B cell (primary cell): ENCODE measurements around the gene SGCD. TPM values are rescaled to one million over a fixed set of nuclear protein-coding genes. Genes with fewer than 3 reads are reported as not detected.

ENCODE experiments used
- ATAC-seq: fragments of 200-7000 bp; cut with Tn5 transposase; one replicate; pipeline ENCODE4 v1.10.0; 2021; ENCODE audit warnings: low read depth, mild to moderate bottlenecking, moderate number of reproducible peaks, moderate library complexity
- CTCF ChIA-PET: fragments of 350-600 bp; sonication (Branson Sonifier 250); formaldehyde crosslinking; loops from one replicate; lab custom pipeline; 2021; ENCODE audit warnings: antibody characterized with exemption, inconsistent platforms; lab: Charles Lee
- POLR2A ChIA-PET: fragments of 350-600 bp; sonication (Branson Sonifier 250); formaldehyde crosslinking; loops from one replicate; lab custom pipeline; 2021; ENCODE audit warnings: antibody characterized with exemption; lab: Charles Lee
- DNase-seq: peaks from one replicate; pipeline ENCODE4 v3.0.0; 2013
- H2AFZ ChIP-seq: 2 replicates; pipeline ENCODE4 v1.6.1; 2012; ENCODE audit warnings: mild to moderate bottlenecking, low read depth, low read length; ENCODE audit not compliant: insufficient read depth, poor library complexity, severe bottlenecking
- H3K27ac ChIP-seq, 2 donors: 1 replicate in 1 of 2; 2 replicates in 1 of 2; pipeline ENCODE4 v1.5.1; 2012 to 2013; ENCODE audit warnings: low read length in 2 of 2, mild to moderate bottlenecking in 2 of 2, moderate library complexity in 1 of 2
- H3K27me3 ChIP-seq, 4 experiments: fragments of 200-600 bp in 1 of 4; sonication (generic) in 1 of 4; replicated peaks in 1 of 4; 1 replicate in 2 of 4; 2 replicates in 2 of 4; pipeline versions ENCODE4 v1.6.1 to v1.7.0; 2013 to 2016; ENCODE audit warnings: low read length in 3 of 4, mild to moderate bottlenecking in 2 of 4, mixed read lengths in 1 of 4, moderate library complexity in 1 of 4; ENCODE audit not compliant: insufficient read depth in 4 of 4, control insufficient read depth in 3 of 4; ENCODE audit errors: control extremely low read depth in 1 of 4
- H3K36me3 ChIP-seq, 2 experiments: replicated peaks in 1 of 2; 1 replicate in 1 of 2; 2 replicates in 1 of 2; pipeline versions ENCODE4 v1.6.1 to v1.7.1; 2013; ENCODE audit warnings: low read length in 1 of 2; ENCODE audit not compliant: insufficient read depth in 2 of 2, control insufficient read depth in 1 of 2; ENCODE audit errors: control extremely low read depth in 1 of 2, extremely low read depth in 1 of 2
- H3K4me1 ChIP-seq, 2 donors: fragments of 200-600 bp in 1 of 2; sonication (generic) in 1 of 2; 1 replicate in 1 of 2; 2 replicates in 1 of 2; pipeline versions ENCODE4 v1.5.1 to v1.6.1; 2013 to 2017; ENCODE audit warnings: low read length in 2 of 2; ENCODE audit not compliant: control insufficient read depth in 2 of 2, insufficient read depth in 2 of 2
- H3K4me2 ChIP-seq: replicated peaks from 2 replicates; pipeline ENCODE3; 2012; ENCODE audit warnings: mild to moderate bottlenecking, low read depth, low read length; ENCODE audit not compliant: poor library complexity, severe bottlenecking
- H3K4me3 ChIP-seq, 5 experiments: fragments of 200-600 bp in 1 of 5; sonication (generic) in 1 of 5; 1 replicate in 3 of 5; 2 replicates in 2 of 5; pipeline versions ENCODE4 v1.5.1 to v1.7.0; 2011 to 2016; ENCODE audit warnings: low read length in 4 of 5, mild to moderate bottlenecking in 4 of 5, low read depth in 2 of 5, control low read depth in 1 of 5, moderate library complexity in 1 of 5; ENCODE audit not compliant: insufficient read depth in 1 of 5; ENCODE audit errors: control extremely low read depth in 1 of 5, extremely low read depth in 1 of 5
- H3K79me2 ChIP-seq: fragments of 200-600 bp; sonication (generic); one replicate; pipeline ENCODE4 v1.6.0; 2016; ENCODE audit warnings: low read length; ENCODE audit not compliant: control insufficient read depth, insufficient read depth
- H3K9ac ChIP-seq: fragments of 200-600 bp; sonication (generic); 2 replicates; pipeline ENCODE4 v1.6.1; 2017; ENCODE audit warnings: mild to moderate bottlenecking, low read length, moderate library complexity
- H3K9me3 ChIP-seq, 3 donors: one replicate each; pipeline versions ENCODE4 v1.6.1 to v1.7.1; 2013; ENCODE audit warnings: low read length in 2 of 3; ENCODE audit not compliant: control insufficient read depth in 2 of 3, insufficient read depth in 1 of 3; ENCODE audit errors: control extremely low read depth in 1 of 3
- H4K20me1 ChIP-seq: 2 replicates; pipeline ENCODE4 v1.6.0; 2012; ENCODE audit warnings: mild to moderate bottlenecking, low read length; ENCODE audit not compliant: insufficient read depth, control insufficient read depth, poor library complexity, severe bottlenecking
- H3K27ac Mint-ChIP-seq: one replicate; pipeline ENCODE4 v1.8.0; 2021; ENCODE audit warnings: mixed read lengths
- H3K27me3 Mint-ChIP-seq: one replicate; pipeline ENCODE4 v1.8.0; 2021; ENCODE audit warnings: mixed read lengths
- H3K4me1 Mint-ChIP-seq: one replicate; pipeline ENCODE4 v1.8.0; 2021; ENCODE audit warnings: mixed read lengths
- H3K4me3 Mint-ChIP-seq: one replicate; pipeline ENCODE4 v1.8.0; 2021; ENCODE audit warnings: mixed read lengths
- H3K9me3 Mint-ChIP-seq: one replicate; pipeline ENCODE4 v1.8.0; 2022; ENCODE audit warnings: mixed read lengths; ENCODE audit not compliant: insufficient read depth
- EZH2 ChIP-seq: IDR thresholded peaks from 2 replicates; pipeline ENCODE4 v1.6.1; 2012; ENCODE audit warnings: borderline replicate concordance, low read depth, mild to moderate bottlenecking, moderate library complexity, low read length; ENCODE audit not compliant: insufficient read depth, poor library complexity, severe bottlenecking
- WGBS: methylation state at CpG from one replicate; pipeline ENCODE4 v1.1.5; 2013; ENCODE audit warnings: missing lambda C conversion rate; ENCODE audit not compliant: insufficient coverage; 5-methylcytosine and 5-hydroxymethylcytosine counted together
- intact Hi-C: fragments of 100-400 bp; cut with micrococcal nuclease; formaldehyde crosslinking; loops from one replicate; pipeline ENCODE4 v1.10.0; 2022
- polyA plus RNA-seq: library from polyadenylated mRNA; depleted of rRNA; stranded (reverse); fragments of >200 nt; gene quantifications from 2 replicates; pipeline ENCODE4 v1.2.3, GENCODE V29; 2012
- total RNA-seq, 2 donors: library from RNA; stranded (reverse); fragments of 120-200 nt in 1 of 2; gene quantifications; 1 replicate in 1 of 2; 2 replicates in 1 of 2; pipeline versions ENCODE4 v1.2.3 to v1.2.4, GENCODE V29; 2013 to 2022
- TF ChIP-seq, protein P1 (sequence below): fragments of 200-600 bp; IDR thresholded peaks from one replicate; pipeline ENCODE4 v1.8.0; 2022; ENCODE audit warnings: antibody characterized with exemption, mild to moderate bottlenecking

Gene SGCD
- total and polyA plus RNA-seq, 2 donors (not counting 1 experiment from before 2014, with no cell fraction given): not detected

DNA sequence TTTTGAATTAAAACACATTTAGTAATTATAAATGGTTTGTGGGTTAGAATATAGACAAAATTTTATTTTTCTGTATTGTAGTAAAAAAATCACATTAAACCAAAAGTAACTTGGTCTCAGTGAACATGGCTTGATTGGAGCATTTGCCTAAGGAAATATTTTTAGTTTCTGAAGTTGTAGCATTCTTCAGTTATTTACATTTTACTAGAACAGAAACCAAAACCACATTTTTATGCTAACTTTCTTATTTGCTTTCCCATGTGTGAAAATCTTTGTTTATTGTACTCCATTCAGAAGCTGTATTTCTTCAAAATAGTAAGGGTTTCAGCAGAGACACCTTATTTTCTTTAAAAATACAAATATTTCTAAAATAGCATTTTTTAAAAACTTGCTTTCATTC is 129.9 kb downstream of the SGCD start:
- H3K4me3 Mint-ChIP-seq: no peak overlapping the region
- Histone ChIP-seq H3K4me2 (no peak overlapping the region), H4K20me1 (no peaks in the 10 kb centered on the region), H3K27me3 (no peaks in the 10 kb centered on the region), H3K79me2 (no peaks in the 10 kb centered on the region), H3K27ac (no peak overlapping the region), H3K9me3 (no peaks in the 10 kb centered on the region), H3K36me3 (no peaks in the 10 kb centered on the region), H3K4me3 (no peak overlapping the region), H3K9ac (no peak overlapping the region), H3K4me1 (no peaks in the 10 kb centered on the region), H2AFZ (no peak overlapping the region)
- H3K9me3 Mint-ChIP-seq: no peaks in the 10 kb centered on the region
- intact Hi-C loops: no loop called here
- H3K4me1 Mint-ChIP-seq: no peaks in the 10 kb centered on the region
- no peak for ATAC-seq
- H3K27ac Mint-ChIP-seq: no peak overlapping the region
- POLR2A ChIA-PET: no interaction called here
- TF ChIP-seq, protein P1, sequence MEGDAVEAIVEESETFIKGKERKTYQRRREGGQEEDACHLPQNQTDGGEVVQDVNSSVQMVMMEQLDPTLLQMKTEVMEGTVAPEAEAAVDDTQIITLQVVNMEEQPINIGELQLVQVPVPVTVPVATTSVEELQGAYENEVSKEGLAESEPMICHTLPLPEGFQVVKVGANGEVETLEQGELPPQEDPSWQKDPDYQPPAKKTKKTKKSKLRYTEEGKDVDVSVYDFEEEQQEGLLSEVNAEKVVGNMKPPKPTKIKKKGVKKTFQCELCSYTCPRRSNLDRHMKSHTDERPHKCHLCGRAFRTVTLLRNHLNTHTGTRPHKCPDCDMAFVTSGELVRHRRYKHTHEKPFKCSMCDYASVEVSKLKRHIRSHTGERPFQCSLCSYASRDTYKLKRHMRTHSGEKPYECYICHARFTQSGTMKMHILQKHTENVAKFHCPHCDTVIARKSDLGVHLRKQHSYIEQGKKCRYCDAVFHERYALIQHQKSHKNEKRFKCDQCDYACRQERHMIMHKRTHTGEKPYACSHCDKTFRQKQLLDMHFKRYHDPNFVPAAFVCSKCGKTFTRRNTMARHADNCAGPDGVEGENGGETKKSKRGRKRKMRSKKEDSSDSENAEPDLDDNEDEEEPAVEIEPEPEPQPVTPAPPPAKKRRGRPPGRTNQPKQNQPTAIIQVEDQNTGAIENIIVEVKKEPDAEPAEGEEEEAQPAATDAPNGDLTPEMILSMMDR: no peak
- no peak for TF ChIP-seq EZH2
- CTCF ChIA-PET: no interaction called here
- no peak for DNase-seq
- peaks cover 11% of the 10 kb centered on the region for H3K27me3 Mint-ChIP-seq

DNA sequence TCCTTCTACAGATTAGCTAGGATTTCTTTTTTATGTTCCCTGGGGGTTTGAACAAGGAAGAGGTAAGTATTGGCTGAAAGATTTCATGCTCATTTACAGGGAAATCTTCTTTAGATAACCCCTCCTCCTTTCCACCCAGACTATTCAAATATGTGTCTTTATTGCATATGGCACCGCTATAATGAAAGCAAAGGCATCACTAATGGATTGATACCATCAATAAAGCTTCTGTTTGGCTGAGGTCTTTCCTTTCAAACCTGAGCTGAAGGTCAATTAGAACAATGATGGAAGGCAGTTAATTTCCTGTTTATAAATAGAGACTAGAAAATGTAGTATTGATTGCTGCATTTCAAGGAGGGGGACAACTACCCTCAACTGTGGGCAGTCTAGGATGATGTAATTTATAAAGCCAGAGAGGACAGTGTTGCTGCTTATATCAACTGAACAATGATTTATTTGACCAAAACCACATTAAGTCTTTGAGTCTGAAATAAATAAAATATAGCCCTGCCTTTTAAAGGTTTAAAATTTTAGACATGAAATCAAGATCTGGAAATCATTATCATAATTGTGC is 132.9 kb downstream of the SGCD start:
- Histone ChIP-seq H3K27ac (no peak overlapping the region), H3K9ac (no peak overlapping the region), H3K4me2 (no peak overlapping the region), H4K20me1 (no peaks in the 10 kb centered on the region), H3K9me3 (no peaks in the 10 kb centered on the region), H3K79me2 (no peaks in the 10 kb centered on the region), H3K36me3 (no peaks in the 10 kb centered on the region), H3K4me1 (no peaks in the 10 kb centered on the region), H3K4me3 (no peak overlapping the region), H3K27me3 (no peaks in the 10 kb centered on the region), H2AFZ (no peak overlapping the region)
- ChIA-PET POLR2A (no interaction called here), CTCF (no interaction called here)
- WGBS: 100% methylated on average over 1 of the region's 1 CpG
- Mint-ChIP-seq H3K27ac (no peak overlapping the region), H3K9me3 (no peaks in the 10 kb centered on the region), H3K27me3 (peaks cover 6% of the 10 kb centered on the region), H3K4me1 (no peaks in the 10 kb centered on the region), H3K4me3 (no peak overlapping the region)
- intact Hi-C loops: no loop called here
- TF ChIP-seq EZH2: no peak
- TF ChIP-seq, protein P1: no peak
- ATAC-seq (no peak), DNase-seq (no peak)
